ENCODE data around the gene DOK3. TPM values are rescaled to one million over a fixed set of nuclear protein-coding genes. Genes with fewer than 3 reads are reported as not detected.
A peak's percentile ranks its signal among the peaks of the same experiment; 100 is the strongest.

The DOK3 gene
- 33.9 TPM for polyA plus RNA-seq (2012; ENCODE audit: insufficient read depth, insufficient read length, low read depth)

DNA sequence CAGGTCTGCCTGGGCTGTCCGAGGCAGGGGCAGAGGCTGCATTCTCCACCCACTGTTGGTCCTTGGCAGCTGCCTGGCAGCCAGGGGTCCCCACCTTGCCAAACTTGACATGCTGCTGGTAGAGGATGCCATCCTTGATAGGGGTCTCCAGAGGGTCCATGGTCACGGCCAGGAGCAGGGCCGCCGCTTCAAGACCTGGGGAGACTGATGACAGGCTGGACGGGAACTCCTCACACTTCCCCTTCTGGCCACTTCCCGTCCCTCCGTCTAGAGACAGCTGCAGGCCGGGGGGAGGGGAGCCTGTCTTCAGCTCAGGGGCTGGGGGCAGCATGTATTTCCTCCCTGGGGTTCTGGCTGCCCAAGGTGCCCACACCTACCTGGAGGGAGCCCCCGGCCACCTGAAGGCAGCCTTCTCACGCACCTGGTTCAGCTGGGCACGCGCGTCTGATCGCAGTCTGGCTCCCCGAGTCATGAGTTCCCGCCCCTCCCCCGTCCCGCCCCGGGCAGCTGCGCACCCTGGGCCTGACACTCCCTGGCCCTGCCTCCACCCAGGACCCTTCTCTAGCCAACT is at the start of gene DOK3:
Gene DOK3, minus strand, starts transcription at position 446 of the 571 bp plus-strand sequence. Its CDS starts 286 bp downstream, at position 160.
- peak; percentile 51 for DNase-seq
- H3K36me3 ChIP-seq: peaks cover 45% of the 10 kb centered on the region
- no peaks in the 10 kb centered on the region for H3K9me3 ChIP-seq
- H3K4me1 ChIP-seq: peaks cover 5% of the 10 kb centered on the region
- TF ChIP-seq CTCF (IDR thresholded peaks at IDR 0.05; ENCODE audit: low read depth, low read length): no peak
- H3K27me3 ChIP-seq: no peaks in the 10 kb centered on the region
- H3K4me3 ChIP-seq (ENCODE audit: low read depth, low read length): no peak within 1 kb of the TSS

- Histone ChIP-seq H3K9me3 (no peaks in the 10 kb centered on the region), H3K4me3 (ENCODE audit: low read depth, low read length) (no peak overlapping the region), H3K36me3 (no peaks in the 10 kb centered on the region), H3K27me3 (no peaks in the 10 kb centered on the region), H3K4me1 (no peaks in the 10 kb centered on the region)
- no peak for TF ChIP-seq CTCF (IDR thresholded peaks at IDR 0.05; ENCODE audit: low read depth, low read length)
- no peak for DNase-seq
Observed at GRCh38 chr5:177557796-177558195, 48.2 kb upstream of the DOK3 start.

DNA sequence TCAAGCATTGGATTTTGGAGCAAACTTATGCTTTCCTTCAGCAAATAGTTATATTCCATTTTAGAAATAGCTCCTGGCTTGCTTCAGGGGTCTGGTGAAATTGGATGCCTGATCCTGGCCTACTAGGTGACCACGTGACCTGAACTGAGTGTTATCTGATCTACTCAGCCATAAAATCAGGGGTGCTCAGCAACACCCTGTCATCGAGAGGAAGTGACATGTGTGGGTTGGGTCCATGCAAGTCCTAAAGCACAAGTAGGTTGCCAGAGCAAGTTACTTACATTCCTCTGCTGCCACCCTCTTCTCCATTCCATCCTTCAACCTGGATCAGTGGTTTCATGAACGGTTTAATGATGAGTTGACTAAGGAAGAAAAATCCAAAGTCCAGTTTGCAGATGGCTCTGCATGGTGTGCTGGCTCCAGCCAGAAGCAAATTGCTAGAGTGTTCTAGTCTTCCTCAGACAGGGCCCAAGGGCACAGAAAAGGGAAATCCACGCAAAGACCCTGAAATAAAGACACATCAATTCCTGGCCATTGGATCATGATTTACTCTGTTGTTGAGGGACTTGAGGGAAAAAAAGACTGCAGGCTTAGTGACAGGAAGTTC is 47.5 kb upstream of the DOK3 start:
- TF ChIP-seq CTCF (IDR thresholded peaks at IDR 0.05; ENCODE audit: low read depth, low read length): no peak
- Histone ChIP-seq H3K4me1 (no peaks in the 10 kb centered on the region), H3K4me3 (ENCODE audit: low read depth, low read length) (no peak overlapping the region), H3K27me3 (no peaks in the 10 kb centered on the region), H3K9me3 (no peaks in the 10 kb centered on the region), H3K36me3 (no peaks in the 10 kb centered on the region)
- no peak for DNase-seq

DNA sequence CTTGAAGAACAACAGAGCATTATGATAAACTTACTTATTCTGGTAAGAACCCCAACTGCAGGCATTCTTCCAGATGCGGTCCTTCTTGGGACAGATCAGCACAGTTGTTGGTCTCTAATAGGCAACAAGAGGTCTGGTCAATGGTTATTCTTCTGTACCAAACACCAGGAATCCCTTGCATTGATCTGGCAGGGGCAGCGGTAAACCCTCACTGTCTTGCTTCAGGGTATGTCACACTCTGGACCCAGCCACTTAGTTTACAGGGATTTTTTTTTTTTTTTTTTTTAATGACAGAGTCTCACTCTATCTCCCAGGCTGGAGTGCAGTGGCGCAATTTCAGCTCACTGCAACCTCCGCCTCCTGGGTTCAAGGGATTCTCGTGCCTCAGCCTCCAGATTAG is 46.0 kb upstream of the DOK3 start:
- Histone ChIP-seq H3K36me3 (peaks cover 4% of the 10 kb centered on the region), H3K4me3 (ENCODE audit: low read depth, low read length) (no peak overlapping the region), H3K9me3 (no peaks in the 10 kb centered on the region), H3K27me3 (no peaks in the 10 kb centered on the region), H3K4me1 (no peaks in the 10 kb centered on the region)
- no peak for DNase-seq
- TF ChIP-seq CTCF (IDR thresholded peaks at IDR 0.05; ENCODE audit: low read depth, low read length): no peak

DNA sequence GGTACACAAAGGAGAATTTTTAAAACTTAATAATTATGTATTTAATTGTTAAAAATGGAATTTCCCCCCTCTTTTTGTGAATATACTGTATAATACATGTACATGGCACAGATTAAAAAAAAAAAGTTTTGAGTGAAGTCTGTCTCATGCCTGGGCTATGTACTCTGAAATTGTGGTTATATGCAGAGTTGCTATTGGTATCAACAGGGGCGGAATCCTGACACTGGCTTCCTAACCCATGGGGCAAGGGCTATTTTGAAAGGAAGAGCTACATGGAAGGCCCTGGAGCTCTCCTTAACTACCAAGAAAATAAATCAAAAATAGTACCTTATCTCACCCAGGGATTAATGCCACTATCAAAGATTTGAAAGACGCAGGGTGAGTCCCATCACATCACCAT is 45.6 kb upstream of the DOK3 start:
- no peak overlapping the region; the same call in 1 of the 2 replicates for H3K4me3 ChIP-seq (ENCODE audit: low read depth, low read length)
- no peaks in the 10 kb centered on the region for H3K4me1 ChIP-seq
- H3K36me3 ChIP-seq: peaks cover 4% of the 10 kb centered on the region
- TF ChIP-seq CTCF (IDR thresholded peaks at IDR 0.05; ENCODE audit: low read depth, low read length): no peak
- no peaks in the 10 kb centered on the region for H3K9me3 ChIP-seq
- no peaks in the 10 kb centered on the region for H3K27me3 ChIP-seq
- no peak for DNase-seq

- H3K4me3 ChIP-seq (ENCODE audit: low read depth, low read length): peak within 1 kb of the TSS; percentile 85
- H3K36me3 ChIP-seq: peaks cover 4% of the 10 kb centered on the region
- H3K27me3 ChIP-seq: no peaks in the 10 kb centered on the region
- H3K4me1 ChIP-seq: no peaks in the 10 kb centered on the region
- TF ChIP-seq CTCF (IDR thresholded peaks at IDR 0.05; ENCODE audit: low read depth, low read length): peak; percentile 42
- peak; percentile 97 for DNase-seq
- no peaks in the 10 kb centered on the region for H3K9me3 ChIP-seq
Observed at GRCh38 chr5:177554474-177555111, 45.0 kb upstream of the DOK3 start, which contains the start of gene FAM193B. Gene FAM193B (minus strand): TSS chr5:177554563. CDS start chr5:177554458, 105 bp downstream.
